ENCODE measurements around the gene CDH23.

- TF ChIP-seq EZH2phosphoT487 (IDR thresholded peaks at IDR 0.05; ENCODE audit: insufficient read depth, low read depth) (no peak), EZH2 (IDR thresholded peaks at IDR 0.05; ENCODE audit: insufficient read depth, poor library complexity, severe bottlenecking) (no peak)
Measured at GRCh38 chr10:71492872-71493271, 96.2 kb downstream of the CDH23 start.

All from GM23248 (cell line).